ENCODE data around the gene BNC1.
A peak's percentile ranks its signal among the peaks of the same experiment; 100 is the strongest.
"Not testable (repeated sequence)": the region's sequence is repeated elsewhere in the genome, so short reads cannot be mapped to it uniquely, and the experiment has no call there.

The BNC1 gene

GRCh38 chr15:83225449-83225848 is 59.0 kb downstream of the BNC1 start:
- DNase-seq: no peak

- DNase-seq: not testable (repeated sequence)
Observed at GRCh38 chr15:83221781-83222180, 62.7 kb downstream of the BNC1 start.

- no peak for DNase-seq
Observed at GRCh38 chr15:83219026-83219425, 65.4 kb downstream of the BNC1 start.

GRCh38 chr15:83215306-83215705 is 69.2 kb downstream of the BNC1 start:
- no peak for DNase-seq

GRCh38 chr15:83210619-83211018 is 73.8 kb downstream of the BNC1 start:
- DNase-seq: no peak

- DNase-seq: no peak
Observed at GRCh38 chr15:83209333-83209732, 75.1 kb downstream of the BNC1 start.

GRCh38 chr15:83208367-83208661 is 76.2 kb downstream of the BNC1 start:
- no peak for DNase-seq

- peak; percentile 24 for DNase-seq
Observed at GRCh38 chr15:83207660-83208366, 76.7 kb downstream of the BNC1 start, which contains the start of gene HDGFL3. Gene HDGFL3, minus strand, starts transcription at chr15:83207823. Its CDS starts 409 bp downstream, at chr15:83207414.

- peak; percentile 16 for DNase-seq
Observed at GRCh38 chr15:83207009-83207659, 77.3 kb downstream of the BNC1 start.

- no peak for DNase-seq
Observed at GRCh38 chr15:83206526-83207008, 77.9 kb downstream of the BNC1 start.
